Breast epithelium (tissue), 4 donors: ENCODE measurements around the gene SKA2. TPM values are rescaled to one million over a fixed set of nuclear protein-coding genes. Genes with fewer than 3 reads are reported as not detected.
"Not testable (repeated sequence)": the region's sequence is repeated elsewhere in the genome, so short reads cannot be mapped to it uniquely, and the experiment has no call there.

Experiments used
- DNase-seq, 2 donors: peaks; one replicate each; pipeline ENCODE4 v3.0.0-alpha.2; 2019; ENCODE audit warnings: low spot score in 2 of 2
- H3K27ac ChIP-seq, 2 donors: fragments of 200-600 bp; sonication (generic) in 1 of 2; one replicate each; pipeline ENCODE4 v1.5.1; 2016 to 2019; ENCODE audit warnings: mild to moderate bottlenecking in 1 of 2
- H3K27me3 ChIP-seq, 2 donors: fragments of 200-600 bp; sonication (generic) in 1 of 2; one replicate each; pipeline versions ENCODE4 v1.5.1 to v1.6.0; 2017 to 2019; ENCODE audit warnings: control low read depth in 1 of 2, mild to moderate bottlenecking in 1 of 2
- H3K36me3 ChIP-seq: fragments of 200-600 bp; one replicate; pipeline ENCODE4 v1.5.1; 2019
- H3K4me1 ChIP-seq, 2 donors: fragments of 200-600 bp; sonication (generic); one replicate each; pipeline ENCODE4 v1.5.1; 2016 to 2019; ENCODE audit warnings: control low read depth in 1 of 2
- H3K4me3 ChIP-seq, 3 donors: fragments of 200-600 bp; sonication (generic); 1 replicate in 2 of 3; 2 replicates in 1 of 3; pipeline ENCODE4 v1.5.1; 2016 to 2019; ENCODE audit warnings: mild to moderate bottlenecking in 3 of 3, moderate library complexity in 2 of 3
- H3K9me3 ChIP-seq, 2 donors: fragments of 200-600 bp; sonication (generic) in 1 of 2; one replicate each; pipeline ENCODE4 v1.5.1; 2016 to 2019; ENCODE audit warnings: control low read depth in 1 of 2
- CTCF ChIP-seq, 3 donors: fragments of 450-650 bp; IDR thresholded peaks; one replicate each; pipeline ENCODE4 v1.5.1; 2016 to 2017; ENCODE audit warnings: antibody characterized with exemption in 3 of 3, mild to moderate bottlenecking in 3 of 3, moderate library complexity in 3 of 3
- POLR2A ChIP-seq: fragments of 450-650 bp; IDR thresholded peaks from one replicate; pipeline ENCODE4 v1.6.1; 2016; ENCODE audit warnings: antibody characterized with exemption, mild to moderate bottlenecking, moderate library complexity
- POLR2AphosphoS5 ChIP-seq, 3 donors: sonication (generic); formaldehyde crosslinking; IDR thresholded peaks; one replicate each; pipeline ENCODE4 v1.6.1; 2017; ENCODE audit warnings: antibody characterized with exemption in 3 of 3
- intact Hi-C: fragments of 100-400 bp; cut with DNase I; formaldehyde crosslinking; loops from one replicate; pipeline ENCODE4 v1.15.1; 2023; ENCODE audit warnings: low total_unique reads
- total RNA-seq, 3 donors: library from RNA; depleted of rRNA; stranded (reverse); fragments of >200 nt; gene quantifications; one replicate each; pipeline ENCODE4 v1.1.0, GENCODE V29; 2016

Gene SKA2
- total RNA-seq, 3 donors from 2014 or later: 11.8 to 19.5 (median 12.7) TPM

- intact Hi-C loops: no loop called here
- Histone ChIP-seq H3K27ac (no peak overlapping the region), H3K4me1 (no peaks in the 10 kb centered on the region), H3K4me3 (no peak overlapping the region), H3K9me3 (no peaks in the 10 kb centered on the region), H3K27me3 (no peaks in the 10 kb centered on the region), H3K36me3 (no peaks in the 10 kb centered on the region)
- TF ChIP-seq POLR2A (no peak), CTCF (IDR thresholded peaks at IDR 0.05) (no peak), POLR2AphosphoS5 (IDR thresholded peaks at IDR 0.05) (no peak)
- DNase-seq: no peak
These were observed 13.1 kb downstream of the SKA2 start for GRCh38 chr17:59141860-59142259.

- TF ChIP-seq POLR2A (no peak), POLR2AphosphoS5 (IDR thresholded peaks at IDR 0.05) (no peak), CTCF (IDR thresholded peaks at IDR 0.05) (no peak)
- Histone ChIP-seq H3K27me3 (no peaks in the 10 kb centered on the region), H3K27ac (no peak overlapping the region), H3K4me3 (no peak overlapping the region), H3K36me3 (no peaks in the 10 kb centered on the region), H3K9me3 (no peaks in the 10 kb centered on the region), H3K4me1 (no peaks in the 10 kb centered on the region)
- DNase-seq: no peak
- intact Hi-C loops: no loop called here
These were observed 15.0 kb downstream of the SKA2 start for GRCh38 chr17:59139939-59140338.

- H3K9me3 ChIP-seq, H3K4me1 ChIP-seq, H3K36me3 ChIP-seq, H3K4me3 ChIP-seq, intact Hi-C loops, H3K27ac ChIP-seq, DNase-seq, H3K27me3 ChIP-seq: not testable (repeated sequence)
These were observed 16.6 kb downstream of the SKA2 start for GRCh38 chr17:59138339-59138738.

GRCh38 chr17:59131131-59131530, 23.9 kb downstream of the SKA2 start:
- no peaks in the 10 kb centered on the region for H3K36me3 ChIP-seq

GRCh38 chr17:59129814-59130213, 25.2 kb downstream of the SKA2 start:
- Histone ChIP-seq H3K27ac (no peak overlapping the region), H3K9me3 (no peaks in the 10 kb centered on the region), H3K4me3 (no peak overlapping the region), H3K4me1 (no peaks in the 10 kb centered on the region), H3K36me3 (no peaks in the 10 kb centered on the region), H3K27me3 (no peaks in the 10 kb centered on the region)
- TF ChIP-seq POLR2A (no peak), POLR2AphosphoS5 (IDR thresholded peaks at IDR 0.05) (no peak), CTCF (IDR thresholded peaks at IDR 0.05) (no peak)
- no peak for DNase-seq
- intact Hi-C loops: no loop called here

More at GRCh38 chr17:59131131-59131530, 23.9 kb downstream of the SKA2 start:
- DNase-seq: no peak
- H3K4me3 ChIP-seq: no peak overlapping the region
- no peaks in the 10 kb centered on the region for H3K9me3 ChIP-seq
- intact Hi-C loops: no loop called here
- H3K4me1 ChIP-seq: no peaks in the 10 kb centered on the region
- no peak overlapping the region for H3K27ac ChIP-seq
- no peak for TF ChIP-seq CTCF (IDR thresholded peaks at IDR 0.05)
- no peak for TF ChIP-seq POLR2AphosphoS5 (IDR thresholded peaks at IDR 0.05)
- TF ChIP-seq POLR2A: no peak
- no peaks in the 10 kb centered on the region for H3K27me3 ChIP-seq

GRCh38 chr17:59126809-59127417, 28.1 kb downstream of the SKA2 start:
- intact Hi-C loops: no loop called here
- H3K9me3 ChIP-seq: no peaks in the 10 kb centered on the region

More at GRCh38 chr17:59126809-59127417, 28.1 kb downstream of the SKA2 start:
- H3K27me3 ChIP-seq: no peaks in the 10 kb centered on the region
- no peak overlapping the region for H3K4me3 ChIP-seq
- TF ChIP-seq POLR2A (no peak), POLR2AphosphoS5 (IDR thresholded peaks at IDR 0.05) (no peak), CTCF (IDR thresholded peaks at IDR 0.05) (no peak)
- no peak overlapping the region for H3K27ac ChIP-seq
- no peak for DNase-seq
- H3K36me3 ChIP-seq: no peaks in the 10 kb centered on the region
- H3K4me1 ChIP-seq: no peaks in the 10 kb centered on the region
